22Rv1 (cell line): ENCODE data around the gene WHRN.

Experiments used
- CTCF ChIP-seq: fragments of 450-650 bp; IDR thresholded peaks from 2 replicates; pipeline ENCODE4 v1.5.1; 2017; ENCODE audit warnings: mild to moderate bottlenecking
- ZFX ChIP-seq: fragments of 450-650 bp; IDR thresholded peaks from 2 replicates; pipeline ENCODE4 v1.6.1; 2017; ENCODE audit warnings: antibody characterized with exemption, borderline replicate concordance

- TF ChIP-seq CTCF (no peak), ZFX (no peak)
These were observed 149.5 kb downstream of the WHRN start for GRCh38 chr9:114355821-114356220.
